ENCODE results near the gene NLRP13. TPM values are rescaled to one million over a fixed set of nuclear protein-coding genes. Genes with fewer than 3 reads are reported as not detected.
A peak's percentile ranks its signal among the peaks of the same experiment; 100 is the strongest.

The NLRP13 gene
- total RNA-seq, 4 donors from 2014 or later, result not detected

DNA sequence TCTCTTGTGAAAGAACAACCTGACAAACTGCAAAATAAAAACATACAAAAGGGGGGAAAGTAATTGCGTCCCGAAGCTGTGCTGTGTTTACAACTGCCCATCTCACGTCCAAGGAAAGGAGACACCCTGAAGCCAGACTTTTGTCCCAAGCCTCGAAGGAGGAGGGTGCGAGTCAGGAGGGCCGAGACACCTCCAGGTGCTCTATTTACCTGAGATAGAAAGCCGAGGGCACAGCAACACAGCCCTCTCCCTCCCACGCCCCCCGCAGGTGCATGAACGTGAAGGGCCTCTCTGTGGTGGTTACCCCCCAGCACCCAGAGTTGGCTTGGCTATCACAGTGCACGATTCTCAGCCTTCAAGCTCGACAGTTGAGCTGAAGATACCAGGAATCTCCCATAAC lies 33.2 kb downstream of the NLRP13 start:
- Histone ChIP-seq H3K27ac (replicated peaks in 1 of 4) (no peak overlapping the region), H3K4me3 (no peak overlapping the region), H3K9me3 (no peaks in the 10 kb centered on the region), H3K36me3 (no peaks in the 10 kb centered on the region), H3K4me1 (no peaks in the 10 kb centered on the region), H3K27me3 (peaks cover 0 to 5% (median 0%) of the 10 kb centered on the region in 4 donors)
- TF ChIP-seq POLR2A (IDR thresholded peaks at IDR 0.05; ENCODE audit: low read depth) (no peak), EP300 (IDR thresholded peaks at IDR 0.05) (no peak), POLR2AphosphoS5 (IDR thresholded peaks at IDR 0.05) (no peak)
- TF ChIP-seq, protein P1, sequence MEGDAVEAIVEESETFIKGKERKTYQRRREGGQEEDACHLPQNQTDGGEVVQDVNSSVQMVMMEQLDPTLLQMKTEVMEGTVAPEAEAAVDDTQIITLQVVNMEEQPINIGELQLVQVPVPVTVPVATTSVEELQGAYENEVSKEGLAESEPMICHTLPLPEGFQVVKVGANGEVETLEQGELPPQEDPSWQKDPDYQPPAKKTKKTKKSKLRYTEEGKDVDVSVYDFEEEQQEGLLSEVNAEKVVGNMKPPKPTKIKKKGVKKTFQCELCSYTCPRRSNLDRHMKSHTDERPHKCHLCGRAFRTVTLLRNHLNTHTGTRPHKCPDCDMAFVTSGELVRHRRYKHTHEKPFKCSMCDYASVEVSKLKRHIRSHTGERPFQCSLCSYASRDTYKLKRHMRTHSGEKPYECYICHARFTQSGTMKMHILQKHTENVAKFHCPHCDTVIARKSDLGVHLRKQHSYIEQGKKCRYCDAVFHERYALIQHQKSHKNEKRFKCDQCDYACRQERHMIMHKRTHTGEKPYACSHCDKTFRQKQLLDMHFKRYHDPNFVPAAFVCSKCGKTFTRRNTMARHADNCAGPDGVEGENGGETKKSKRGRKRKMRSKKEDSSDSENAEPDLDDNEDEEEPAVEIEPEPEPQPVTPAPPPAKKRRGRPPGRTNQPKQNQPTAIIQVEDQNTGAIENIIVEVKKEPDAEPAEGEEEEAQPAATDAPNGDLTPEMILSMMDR (IDR thresholded peaks at IDR 0.05), result no peak
- WGBS, result 81% methylated on average over 10 of the region's 12 CpGs
- intact Hi-C loops (cut with DNase I), result no loop called here
- DNase-seq (ENCODE audit: extremely low spot score), result peak; percentile 64

DNA sequence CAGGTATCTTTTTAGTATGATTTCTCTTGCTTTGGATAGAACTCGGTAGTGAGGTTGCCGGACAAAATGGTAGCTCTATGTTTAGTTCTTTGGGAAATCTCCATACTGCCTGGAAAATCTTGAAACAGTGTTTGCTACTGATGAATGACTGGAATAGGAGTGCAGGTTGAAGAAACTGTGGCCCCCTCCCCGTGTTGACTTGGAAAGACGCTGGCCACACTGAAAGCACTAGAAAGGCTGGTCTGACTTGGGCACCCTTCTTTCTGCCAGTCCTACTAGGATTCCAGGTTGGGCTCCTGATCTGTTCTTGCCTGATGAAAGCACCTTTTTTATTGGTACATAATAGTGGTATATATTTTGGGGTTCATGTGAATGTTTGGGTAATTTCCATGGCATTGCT lies 49.5 kb downstream of the NLRP13 start:
- 90% methylated on average over 4 of the region's 4 CpGs for WGBS
- no peak overlapping the region for H3K27ac ChIP-seq (replicated peaks in 1 of 4)
- H3K36me3 ChIP-seq, result no peaks in the 10 kb centered on the region
- no peaks in the 10 kb centered on the region for H3K4me1 ChIP-seq
- peaks cover 0 to 22% (median 13%) of the 10 kb centered on the region in 4 donors for H3K9me3 ChIP-seq
- no peaks in the 10 kb centered on the region for H3K27me3 ChIP-seq
- intact Hi-C loops (cut with DNase I), result no loop called here
- peak; percentile 66 for DNase-seq (ENCODE audit: extremely low spot score)
- TF ChIP-seq POLR2AphosphoS5 (IDR thresholded peaks at IDR 0.05), result no peak
- TF ChIP-seq, protein P1 (IDR thresholded peaks at IDR 0.05), result no peak
- TF ChIP-seq POLR2A (IDR thresholded peaks at IDR 0.05; ENCODE audit: low read depth), result no peak
- no peak for TF ChIP-seq EP300 (IDR thresholded peaks at IDR 0.05)
- H3K4me3 ChIP-seq, result no peak overlapping the region

DNA sequence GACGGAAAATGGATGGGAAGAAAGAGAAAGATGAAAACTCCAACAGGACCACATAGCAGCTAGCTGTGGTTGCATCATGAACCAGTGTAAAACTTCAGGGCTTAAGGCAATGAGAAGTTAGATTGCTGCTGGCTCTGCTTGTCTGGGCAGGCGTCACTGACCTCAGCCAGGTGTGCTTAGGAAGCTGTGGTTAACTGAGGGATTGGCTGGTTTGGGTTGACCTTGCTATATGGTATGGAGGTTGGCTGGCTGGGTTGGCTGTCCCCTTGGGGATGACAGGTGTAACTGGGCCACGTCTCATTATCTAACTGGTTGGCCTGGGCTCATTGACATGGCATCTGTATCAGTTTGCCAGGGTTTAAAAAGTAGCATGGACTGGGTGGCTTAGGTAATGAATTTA lies 54.9 kb downstream of the NLRP13 start:
- peaks cover 0 to 23% (median 13%) of the 10 kb centered on the region in 4 donors for H3K9me3 ChIP-seq
- H3K4me3 ChIP-seq, result no peak overlapping the region
- peak; percentile 78 for DNase-seq (ENCODE audit: extremely low spot score)
- H3K27ac ChIP-seq (replicated peaks in 1 of 4), result no peak overlapping the region
- WGBS, result 68% methylated on average over 3 of the region's 3 CpGs
- intact Hi-C loops (cut with DNase I), result no loop called here
- TF ChIP-seq POLR2AphosphoS5 (IDR thresholded peaks at IDR 0.05), result no peak
- TF ChIP-seq POLR2A (IDR thresholded peaks at IDR 0.05; ENCODE audit: low read depth), result no peak
- no peak for TF ChIP-seq EP300 (IDR thresholded peaks at IDR 0.05)
- TF ChIP-seq, protein P1 (IDR thresholded peaks at IDR 0.05), result no peak
- no peaks in the 10 kb centered on the region for H3K4me1 ChIP-seq
- H3K36me3 ChIP-seq, result no peaks in the 10 kb centered on the region
- H3K27me3 ChIP-seq, result no peaks in the 10 kb centered on the region

DNA sequence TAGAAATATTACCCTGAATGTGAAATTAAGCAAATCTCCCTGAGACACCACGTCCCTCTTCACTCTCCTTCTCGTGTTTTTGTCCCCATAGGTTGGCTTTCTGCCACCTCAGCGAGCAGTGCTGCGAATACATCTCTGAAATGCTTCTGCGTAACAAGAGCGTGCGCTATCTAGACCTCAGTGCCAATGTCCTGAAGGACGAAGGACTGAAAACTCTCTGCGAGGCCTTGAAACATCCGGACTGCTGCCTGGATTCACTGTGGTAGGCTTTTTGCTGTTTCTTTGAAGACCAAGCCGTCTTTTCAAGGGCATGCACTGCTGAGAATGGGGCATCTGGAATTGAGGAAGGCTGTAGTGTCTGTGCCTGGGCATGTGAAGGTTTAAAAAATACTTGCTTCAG lies 61.4 kb downstream of the NLRP13 start:
- 84% methylated on average over 11 of the region's 11 CpGs for WGBS
- H3K36me3 ChIP-seq, result no peaks in the 10 kb centered on the region
- H3K4me3 ChIP-seq, result no peak overlapping the region
- H3K27ac ChIP-seq (replicated peaks in 1 of 4), result no peak overlapping the region
- intact Hi-C loops (cut with DNase I), result no loop called here
- H3K9me3 ChIP-seq, result peaks cover 0 to 9% (median 0%) of the 10 kb centered on the region in 4 donors
- H3K27me3 ChIP-seq, result peaks cover 0 to 8% (median 0%) of the 10 kb centered on the region in 4 donors
- DNase-seq (ENCODE audit: extremely low spot score), result peak; percentile 91
- no peaks in the 10 kb centered on the region for H3K4me1 ChIP-seq
- TF ChIP-seq, protein P1 (IDR thresholded peaks at IDR 0.05), result no peak
- TF ChIP-seq POLR2AphosphoS5 (IDR thresholded peaks at IDR 0.05), result no peak
- TF ChIP-seq EP300 (IDR thresholded peaks at IDR 0.05), result no peak
- TF ChIP-seq POLR2A (IDR thresholded peaks at IDR 0.05; ENCODE audit: low read depth), result no peak

DNA sequence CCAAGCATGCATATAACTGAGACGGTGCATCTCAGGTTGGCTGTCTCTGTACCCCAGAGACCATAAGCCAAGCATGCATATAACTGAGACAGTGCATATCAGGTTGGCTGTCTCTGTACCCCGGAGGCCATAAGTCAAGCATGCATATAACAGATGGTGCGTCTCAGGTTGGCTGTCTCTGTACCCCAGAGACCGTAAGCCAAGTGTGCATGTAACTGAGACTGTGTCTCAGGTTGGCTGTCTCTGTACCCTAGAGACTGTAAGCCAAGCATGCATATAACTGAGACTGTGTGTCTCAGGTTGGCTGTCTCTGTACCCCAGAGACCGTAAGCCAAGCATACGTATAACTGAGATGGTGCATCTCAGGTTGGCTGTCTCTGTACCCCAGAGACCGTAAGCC lies 65.0 kb downstream of the NLRP13 start:
- H3K27me3 ChIP-seq, result peaks cover 0 to 8% (median 0%) of the 10 kb centered on the region in 4 donors
- TF ChIP-seq POLR2A (IDR thresholded peaks at IDR 0.05; ENCODE audit: low read depth) (no peak), POLR2AphosphoS5 (IDR thresholded peaks at IDR 0.05) (no peak), EP300 (IDR thresholded peaks at IDR 0.05) (no peak)
- TF ChIP-seq, protein P1 (IDR thresholded peaks at IDR 0.05), result no peak
- H3K27ac ChIP-seq (replicated peaks in 1 of 4), result no peak overlapping the region
- no peaks in the 10 kb centered on the region for H3K4me1 ChIP-seq
- H3K4me3 ChIP-seq, result no peak overlapping the region
- H3K9me3 ChIP-seq, result peaks cover 0 to 4% (median 0%) of the 10 kb centered on the region in 4 donors
- DNase-seq (ENCODE audit: extremely low spot score), result no peak
- no peaks in the 10 kb centered on the region for H3K36me3 ChIP-seq
- WGBS, result 86% methylated on average over 5 of the region's 7 CpGs
- intact Hi-C loops (cut with DNase I), result no loop called here
